IMR-90 (cell line): ENCODE data around the gene B3GLCT. TPM values are rescaled to one million over a fixed set of nuclear protein-coding genes. Genes with fewer than 3 reads are reported as not detected.

Experiments
- ATAC-seq: fragments of 200-7000 bp; cut with Tn5 transposase; 2 replicates; pipeline ENCODE4 v1.9.1; 2020; ENCODE audit warnings: low read depth, mild to moderate bottlenecking, moderate library complexity
- BruUV-seq: library from RNA; stranded (reverse); fragments of 400-500 nt; replicated peaks from 2 replicates; lab custom pipeline; 2021; lab: Mats Ljungman, UMichigan
- CTCF ChIA-PET: fragments of 300-600 bp; formaldehyde crosslinking; extraction: SDS; loops from one replicate; lab custom pipeline; 2021; ENCODE audit warnings: antibody characterized with exemption; lab: Yijun Ruan, JAX
- POLR2A ChIA-PET: fragments of 300-600 bp; sonication (Branson Sonifier 250); formaldehyde crosslinking; loops from one replicate; lab custom pipeline; 2022; ENCODE audit warnings: antibody characterized with exemption; ENCODE audit not compliant: unreplicated experiment; lab: Charles Lee
- DNase-seq: peaks from one replicate; pipeline ENCODE4 v3.0.0; 2013
- H2AFZ ChIP-seq: replicated peaks from 2 replicates; pipeline ENCODE3; 2013; ENCODE audit warnings: low read length, mild to moderate bottlenecking; ENCODE audit not compliant: poor library complexity
- H2AK5ac ChIP-seq: 2 replicates; pipeline ENCODE4 v1.6.1; 2013; ENCODE audit warnings: low read depth, low read length, inconsistent platforms
- H2AK9ac ChIP-seq: replicated peaks from 2 replicates; pipeline ENCODE3; 2013; ENCODE audit warnings: mild to moderate bottlenecking, low read depth, low read length, moderate library complexity; ENCODE audit not compliant: poor library complexity
- H2BK120ac ChIP-seq: 2 replicates; pipeline ENCODE4 v1.6.1; 2013; ENCODE audit warnings: low read depth, low read length, inconsistent platforms
- H2BK15ac ChIP-seq: 3 replicates; pipeline ENCODE4 v1.6.1; 2013; ENCODE audit warnings: low read depth, low read length, inconsistent platforms
- H2BK20ac ChIP-seq: 2 replicates; pipeline ENCODE4 v1.6.1; 2013; ENCODE audit warnings: low read depth, mild to moderate bottlenecking, inconsistent platforms, low read length, moderate library complexity
- H2BK5ac ChIP-seq: 2 replicates; pipeline ENCODE4 v1.6.1; 2013; ENCODE audit warnings: mild to moderate bottlenecking, low read depth, low read length, inconsistent platforms; ENCODE audit not compliant: poor library complexity, severe bottlenecking
- H3K14ac ChIP-seq: replicated peaks from 2 replicates; pipeline ENCODE4 v1.6.1; 2013; ENCODE audit warnings: low read depth, low read length, inconsistent platforms
- H3K18ac ChIP-seq: 2 replicates; pipeline ENCODE4 v1.6.1; 2013; ENCODE audit warnings: low read depth, low read length, control low read depth
- H3K23ac ChIP-seq: 2 replicates; pipeline ENCODE4 v1.6.1; 2013; ENCODE audit warnings: low read depth, low read length, inconsistent platforms
- H3K27ac ChIP-seq: 2 replicates; pipeline ENCODE4 v1.5.1; 2013; ENCODE audit warnings: mild to moderate bottlenecking, control low read depth, low read length; ENCODE audit not compliant: insufficient read depth
- H3K27me3 ChIP-seq: 2 replicates; pipeline ENCODE4 v1.6.1; 2013; ENCODE audit warnings: low read length; ENCODE audit not compliant: control insufficient read depth, insufficient read depth
- H3K36me3 ChIP-seq: 2 replicates; pipeline ENCODE4 v1.6.1; 2013; ENCODE audit warnings: low read length, mixed read lengths; ENCODE audit not compliant: control insufficient read depth, insufficient read depth
- H3K4ac ChIP-seq: 2 replicates; pipeline ENCODE4 v1.6.1; 2013; ENCODE audit warnings: low read depth, low read length, inconsistent platforms
- H3K4me1 ChIP-seq: 2 replicates; pipeline ENCODE4 v1.6.1; 2013; ENCODE audit warnings: low read length, mixed read lengths; ENCODE audit not compliant: control insufficient read depth, insufficient read depth
- H3K4me2 ChIP-seq: 2 replicates; pipeline ENCODE4 v1.6.1; 2013; ENCODE audit warnings: low read depth, mild to moderate bottlenecking, control low read depth, low read length, moderate library complexity
- H3K4me3 ChIP-seq: 2 replicates; pipeline ENCODE4 v1.5.1; 2013; ENCODE audit warnings: low read depth, mild to moderate bottlenecking, control low read depth, low read length, moderate library complexity; ENCODE audit not compliant: insufficient read depth
- H3K56ac ChIP-seq: 2 replicates; pipeline ENCODE4 v1.6.1; 2013; ENCODE audit warnings: low read length, inconsistent platforms; ENCODE audit not compliant: insufficient read depth; ENCODE audit errors: extremely low read depth
- H3K79me1 ChIP-seq, 2 experiments: 2 replicates each; pipeline ENCODE4 v1.6.1; 2013; ENCODE audit warnings: low read length in 2 of 2, inconsistent platforms in 1 of 2, low read depth in 1 of 2
- H3K9ac ChIP-seq: 2 replicates; pipeline ENCODE4 v1.6.1; 2013; ENCODE audit warnings: low read depth, low read length, control low read depth
- H3K9me1 ChIP-seq: 2 replicates; pipeline ENCODE4 v1.6.1; 2013; ENCODE audit warnings: low read length, inconsistent platforms; ENCODE audit not compliant: insufficient read depth
- H3K9me3 ChIP-seq: 2 replicates; pipeline ENCODE4 v1.6.1; 2013; ENCODE audit warnings: low read length; ENCODE audit not compliant: control insufficient read depth, insufficient read depth
- H4K20me1 ChIP-seq: 2 replicates; pipeline ENCODE4 v1.6.1; 2013; ENCODE audit warnings: low read length, inconsistent platforms; ENCODE audit not compliant: insufficient read depth
- H4K5ac ChIP-seq: 2 replicates; pipeline ENCODE4 v1.6.1; 2013; ENCODE audit warnings: mild to moderate bottlenecking, low read depth, low read length, control low read depth
- H4K8ac ChIP-seq, 2 experiments: 2 replicates each; pipeline ENCODE4 v1.6.1; 2013; ENCODE audit warnings: low read depth in 2 of 2, low read length in 2 of 2, control low read depth in 1 of 2, inconsistent platforms in 1 of 2
- H4K91ac ChIP-seq: 2 replicates; pipeline ENCODE4 v1.6.1; 2013; ENCODE audit warnings: low read depth, low read length, inconsistent platforms; ENCODE audit not compliant: insufficient read depth
- BHLHE40 ChIP-seq: fragments of 150-350 bp; IDR thresholded peaks from 2 replicates; pipeline ENCODE4 v1.6.1; 2016; ENCODE audit warnings: mild to moderate bottlenecking, low read depth, low read length
- CEBPB ChIP-seq: IDR thresholded peaks from 2 replicates; pipeline ENCODE4 v1.6.1; 2012; ENCODE audit warnings: low read depth, low read length, improper control_type of control experiment
- CHD1 ChIP-seq: IDR thresholded peaks from 2 replicates; pipeline ENCODE4 v1.6.1; 2012; ENCODE audit warnings: low read depth, low read length, improper control_type of control experiment
- CTCF ChIP-seq: conservative IDR thresholded peaks from 2 replicates; pipeline ENCODE4 v1.5.1; 2012; ENCODE audit warnings: mild to moderate bottlenecking, low read depth, low read length, improper control_type of control experiment
- ELK1 ChIP-seq: fragments of 150-350 bp; IDR thresholded peaks from 2 replicates; pipeline ENCODE4 v1.6.1; 2016; ENCODE audit warnings: low read depth, mild to moderate bottlenecking, low read length, moderate library complexity, borderline replicate concordance
- FOS ChIP-seq: fragments of 150-350 bp; IDR thresholded peaks from 2 replicates; pipeline ENCODE4 v1.6.1; 2016; ENCODE audit warnings: low read depth, low read length
- MAFK ChIP-seq: IDR thresholded peaks from 2 replicates; pipeline ENCODE4 v1.6.1; 2012; ENCODE audit warnings: low read depth, low read length, improper control_type of control experiment
- MAZ ChIP-seq: IDR thresholded peaks from 2 replicates; pipeline ENCODE4 v1.6.1; 2012; ENCODE audit warnings: low read depth, mild to moderate bottlenecking, low read length, improper control_type of control experiment, moderate library complexity, borderline replicate concordance
- MXI1 ChIP-seq: IDR thresholded peaks from 2 replicates; pipeline ENCODE4 v1.6.1; 2012; ENCODE audit warnings: low read depth, mild to moderate bottlenecking, low read length, moderate library complexity, borderline replicate concordance
- NFE2L2 ChIP-seq: fragments of 150-350 bp; IDR thresholded peaks from 2 replicates; pipeline ENCODE4 v1.6.1; 2016; ENCODE audit warnings: low read depth, mild to moderate bottlenecking, low read length
- POLR2A ChIP-seq: IDR thresholded peaks from 2 replicates; pipeline ENCODE4 v1.6.1; 2012; ENCODE audit warnings: mild to moderate bottlenecking, low read depth, low read length
- RAD21 ChIP-seq: IDR thresholded peaks from 2 replicates; pipeline ENCODE4 v1.6.1; 2012; ENCODE audit warnings: low read length, improper control_type of control experiment
- RCOR1 ChIP-seq: IDR thresholded peaks from 2 replicates; pipeline ENCODE4 v1.6.1; 2012; ENCODE audit warnings: mild to moderate bottlenecking, low read length, improper control_type of control experiment; ENCODE audit not compliant: insufficient replicate concordance
- RFX5 ChIP-seq: IDR thresholded peaks from 2 replicates; pipeline ENCODE4 v1.8.0; 2012; ENCODE audit warnings: low read depth, mild to moderate bottlenecking, low read length, moderate library complexity
- SMC3 ChIP-seq: fragments of 150-350 bp; IDR thresholded peaks from 2 replicates; pipeline ENCODE4 v1.6.1; 2016; ENCODE audit warnings: low read depth, mild to moderate bottlenecking, antibody characterized with exemption, low read length, moderate library complexity
- USF2 ChIP-seq: fragments of 150-350 bp; IDR thresholded peaks from 2 replicates; pipeline ENCODE4 v1.6.1; 2017; ENCODE audit warnings: mild to moderate bottlenecking, antibody characterized with exemption, low read length, low read depth
- WGBS, 2 experiments: methylation state at CpG; one replicate each; pipeline versions ENCODE4 v1.1.5 to v1.1.7; 2013; ENCODE audit warnings: missing lambda C conversion rate in 2 of 2; ENCODE audit not compliant: insufficient read length in 1 of 2; ENCODE audit errors: extremely low coverage in 2 of 2; 5-methylcytosine and 5-hydroxymethylcytosine counted together
- dilution Hi-C: fragments of 300-500 bp; cut with HindIII; formaldehyde crosslinking; loops from one replicate; pipeline ENCODE4 v1.14.3; 2018; ENCODE audit warnings: low sequenced_read_pairs; ENCODE audit not compliant: unreplicated experiment
- in situ Hi-C: fragments of 300-500 bp; cut with MboI; formaldehyde crosslinking; loops from 3 replicates; pipeline ENCODE4 v1.14.3; 2019; ENCODE audit warnings: low sequenced_read_pairs, inconsistent platforms, mixed read lengths
- intact Hi-C: fragments of 100-400 bp; cut with micrococcal nuclease; formaldehyde crosslinking; loops from 2 replicates; pipeline ENCODE4 v1.10.0; 2022
- polyA plus RNA-seq, 3 experiments: library from polyadenylated mRNA; depleted of rRNA; stranded (reverse); fragments of >200 nt; gene quantifications; 2 replicates each; pipeline ENCODE4 v1.2.3, GENCODE V29; 2012; ENCODE audit warnings: low replicate concordance in 1 of 3
- total RNA-seq: library from RNA; depleted of rRNA; stranded (reverse); fragments of >200 nt; gene quantifications from 2 replicates; pipeline ENCODE4 v1.2.3, GENCODE V29; 2012

B3GLCT gene
- total and polyA plus RNA-seq, 2 of the 4 experiments (the other 2 are of a cell fraction): 2.0 to 4.5 TPM

- H2AK9ac ChIP-seq: no peak overlapping the region
- no peak overlapping the region for H3K4me2 ChIP-seq
- H3K9me1 ChIP-seq: no peaks in the 10 kb centered on the region
- TF ChIP-seq POLR2A: no peak
- TF ChIP-seq BHLHE40: no peak
- no peak for TF ChIP-seq RCOR1
- no peak for TF ChIP-seq CTCF
- no peak for TF ChIP-seq RFX5
- TF ChIP-seq FOS: no peak
- no peak for TF ChIP-seq CHD1
- no peak for TF ChIP-seq MAFK
- no peak for TF ChIP-seq NFE2L2
- no peak for TF ChIP-seq MAZ
- no peak for TF ChIP-seq CEBPB
- no peak for TF ChIP-seq SMC3
- no peak for TF ChIP-seq RAD21
- TF ChIP-seq USF2: no peak
- TF ChIP-seq ELK1: no peak
- TF ChIP-seq MXI1: no peak
- H3K14ac ChIP-seq: no peak overlapping the region
- no peak overlapping the region for H2BK5ac ChIP-seq
- H2BK15ac ChIP-seq: no peak overlapping the region
- no peak overlapping the region for H3K4ac ChIP-seq
- ChIA-PET CTCF (no interaction called here), POLR2A (no interaction called here)
- no peak overlapping the region for H3K4me3 ChIP-seq
- intact Hi-C loops: no loop called here
- H4K20me1 ChIP-seq: no peaks in the 10 kb centered on the region
- dilution Hi-C loops: no loop called here
- in situ Hi-C loops: no loop called here
- H3K36me3 ChIP-seq: no peaks in the 10 kb centered on the region
- H3K4me1 ChIP-seq: no peaks in the 10 kb centered on the region
- no peak for ATAC-seq
- no peak overlapping the region for H3K56ac ChIP-seq
- H3K9me3 ChIP-seq: no peaks in the 10 kb centered on the region
- no peak overlapping the region for H2BK20ac ChIP-seq
- WGBS, 2 experiments: no CpG with 5 or more reads among the region's 1 CpG
- BruUV-seq: no TSS peak
- H2AK5ac ChIP-seq: no peak overlapping the region
- no peaks in the 10 kb centered on the region for H3K79me1 ChIP-seq
- H3K23ac ChIP-seq: no peak overlapping the region
- H4K8ac ChIP-seq: no peak overlapping the region
- H2AFZ ChIP-seq: no peak overlapping the region
- H4K91ac ChIP-seq: no peak overlapping the region
- H2BK120ac ChIP-seq: no peak overlapping the region
- no peak overlapping the region for H4K5ac ChIP-seq
- H3K27ac ChIP-seq: no peak overlapping the region
- no peak overlapping the region for H3K9ac ChIP-seq
- no peak overlapping the region for H3K18ac ChIP-seq
- no peak for DNase-seq
- no peaks in the 10 kb centered on the region for H3K27me3 ChIP-seq
Measured at GRCh38 chr13:31278869-31279268, 79.1 kb downstream of the B3GLCT start.
